Activated CD4-positive, alpha-beta T cell treated with anti-CD3 and anti-CD28 coated beads, Interleukin-2, amount 10 ng/mL, durations not matched to agents 24 days and 14 days (primary cell): Measurements from ENCODE around the gene USP43. TPM values are rescaled to one million over a fixed set of nuclear protein-coding genes. Genes with fewer than 3 reads are reported as not detected.
A peak's percentile ranks its signal among the peaks of the same experiment; 100 is the strongest.
"Not testable (repeated sequence)": the region's sequence is repeated elsewhere in the genome, so short reads cannot be mapped to it uniquely, and the experiment has no call there.

Experiments used
- DNase-seq: peaks from one replicate; pipeline ENCODE4 v3.0.0; 2022
- H3K27ac Mint-ChIP-seq: one replicate; pipeline ENCODE4 v1.8.0; 2022; ENCODE audit warnings: mild to moderate bottlenecking, mixed read lengths
- H3K27me3 Mint-ChIP-seq: one replicate; pipeline ENCODE4 v1.8.0; 2022; ENCODE audit warnings: mixed read lengths
- H3K36me3 Mint-ChIP-seq: one replicate; pipeline ENCODE4 v1.8.0; 2022; ENCODE audit warnings: low read depth, mild to moderate bottlenecking, mixed read lengths
- H3K4me1 Mint-ChIP-seq: one replicate; pipeline ENCODE4 v1.8.0; 2021; ENCODE audit warnings: mixed read lengths
- H3K4me3 Mint-ChIP-seq: one replicate; pipeline ENCODE4 v1.8.0; 2022; ENCODE audit warnings: mild to moderate bottlenecking, moderate library complexity, mixed read lengths
- H3K9me3 Mint-ChIP-seq: one replicate; pipeline ENCODE4 v1.8.0; 2021; ENCODE audit warnings: mixed read lengths
- intact Hi-C: fragments of 100-400 bp; cut with micrococcal nuclease; formaldehyde crosslinking; loops from one replicate; pipeline ENCODE4 v1.15.1; 2023
- total RNA-seq: library from RNA; stranded (reverse); gene quantifications from 2 replicates; pipeline ENCODE4 v1.2.3, GENCODE V29; 2022

Gene USP43
- total RNA-seq, 1 donor from 2014 or later: 0.05 TPM

DNA sequence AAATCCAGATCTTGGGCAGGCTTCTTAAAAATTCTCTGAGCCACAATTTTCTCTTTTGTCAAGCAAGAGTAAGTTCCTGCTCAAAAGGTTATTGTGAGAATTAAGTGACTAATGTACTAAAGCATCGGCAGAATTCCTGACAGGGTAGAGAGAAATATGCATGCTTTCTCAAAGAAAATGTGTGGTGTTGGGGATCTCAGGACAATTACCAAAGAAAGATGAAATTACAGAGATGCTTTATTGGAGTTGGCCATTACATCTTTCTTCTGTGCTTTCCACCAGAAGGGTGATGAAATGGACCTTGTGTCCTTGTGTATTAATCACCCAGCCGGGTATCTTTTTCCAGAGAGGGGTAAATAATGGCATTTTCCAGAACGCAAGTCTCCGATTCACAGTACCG, 1.7 kb upstream of the USP43 start:
- H3K4me3 Mint-ChIP-seq: no peak overlapping the region
- DNase-seq: no peak
- intact Hi-C loops: no loop called here
- no peaks in the 10 kb centered on the region for H3K9me3 Mint-ChIP-seq
- no peak overlapping the region for H3K27ac Mint-ChIP-seq
- H3K27me3 Mint-ChIP-seq: peaks cover 46% of the 10 kb centered on the region
- H3K36me3 Mint-ChIP-seq: no peaks in the 10 kb centered on the region
- peaks cover 12% of the 10 kb centered on the region for H3K4me1 Mint-ChIP-seq

DNA sequence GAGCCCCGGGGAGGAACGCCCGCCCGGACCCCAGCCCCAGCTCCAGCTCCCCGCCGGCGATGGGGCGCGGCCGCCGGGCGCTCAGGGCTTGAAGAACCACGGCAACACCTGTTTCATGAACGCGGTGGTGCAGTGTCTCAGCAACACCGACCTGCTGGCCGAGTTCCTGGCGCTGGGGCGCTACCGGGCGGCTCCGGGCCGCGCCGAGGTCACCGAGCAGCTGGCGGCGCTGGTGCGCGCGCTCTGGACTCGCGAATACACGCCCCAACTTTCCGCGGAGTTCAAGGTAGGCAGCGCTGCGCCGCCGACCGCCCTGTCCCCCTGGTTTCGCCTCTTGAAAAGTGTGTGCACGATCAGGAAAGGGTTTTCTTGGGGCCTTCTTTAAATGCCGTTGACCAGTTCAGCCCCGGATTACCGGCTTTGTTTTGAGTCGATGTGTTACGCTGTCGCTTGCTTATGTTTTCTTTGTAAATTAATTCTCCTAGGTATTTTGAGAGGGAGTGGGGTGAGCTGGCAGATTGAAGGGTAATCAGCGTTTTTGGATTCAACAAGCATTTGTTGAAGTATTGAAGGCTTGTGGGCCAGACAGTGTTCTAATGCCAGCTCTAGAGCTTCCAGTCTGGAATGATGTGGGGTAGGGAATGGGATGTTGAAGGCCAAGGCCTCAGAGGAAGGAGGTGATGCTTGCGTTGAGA, 681 bp downstream of the USP43 start:
- intact Hi-C loops: no loop called here
- Mint-ChIP-seq H3K9me3 (no peaks in the 10 kb centered on the region), H3K36me3 (no peaks in the 10 kb centered on the region), H3K4me1 (peaks cover 14% of the 10 kb centered on the region), H3K27me3 (peaks cover 49% of the 10 kb centered on the region), H3K4me3 (peak overlapping the region; percentile 73), H3K27ac (no peak overlapping the region)
- DNase-seq: peak; percentile 69

DNA sequence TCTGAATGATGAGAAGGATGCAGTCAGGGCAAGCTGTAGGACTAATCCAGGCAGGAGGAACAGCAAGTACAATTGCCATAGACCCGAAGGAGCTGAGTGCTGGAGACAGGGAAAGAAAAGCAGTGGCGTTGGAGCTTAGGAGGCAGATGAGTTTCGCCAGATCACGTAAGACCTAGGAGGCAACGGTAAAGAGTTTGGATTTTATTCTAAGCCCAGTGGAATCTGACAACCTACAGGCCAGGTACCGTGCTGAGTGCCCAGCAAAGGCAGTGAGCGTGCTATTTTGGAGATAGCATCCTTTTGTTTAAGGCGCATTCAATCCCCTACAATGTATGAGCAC, 1.2 kb downstream of the USP43 start:
- H3K27ac Mint-ChIP-seq: no peak overlapping the region
- H3K36me3 Mint-ChIP-seq: no peaks in the 10 kb centered on the region
- H3K4me1 Mint-ChIP-seq: peaks cover 14% of the 10 kb centered on the region
- H3K4me3 Mint-ChIP-seq: peak overlapping the region; percentile 73
- intact Hi-C loops: no loop called here
- peaks cover 50% of the 10 kb centered on the region for H3K27me3 Mint-ChIP-seq
- no peaks in the 10 kb centered on the region for H3K9me3 Mint-ChIP-seq
- DNase-seq: no peak

DNA sequence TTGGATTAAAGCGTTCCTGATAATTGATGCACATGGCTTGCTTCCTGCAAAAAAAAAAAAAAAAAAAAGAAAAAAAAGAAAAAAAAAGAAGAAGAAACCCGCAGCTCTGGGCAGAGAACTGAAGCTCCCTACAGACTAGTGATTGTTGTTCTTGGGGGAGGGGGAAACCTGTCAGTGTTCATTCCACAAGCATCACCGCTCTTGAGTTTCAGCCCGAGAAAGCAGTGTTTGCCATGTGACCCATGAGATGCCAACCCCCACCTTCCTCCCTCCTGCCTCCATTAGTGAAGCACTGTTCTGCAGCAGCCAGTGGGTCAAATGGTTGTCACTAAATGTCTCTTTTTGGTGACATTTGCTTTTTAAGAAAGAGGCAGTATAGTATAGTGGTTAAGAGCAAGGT, 1.7 kb downstream of the USP43 start:
- peaks cover 47% of the 10 kb centered on the region for H3K27me3 Mint-ChIP-seq
- H3K36me3 Mint-ChIP-seq: no peaks in the 10 kb centered on the region
- H3K4me3 Mint-ChIP-seq: no peak overlapping the region
- no peak for DNase-seq
- no peaks in the 10 kb centered on the region for H3K9me3 Mint-ChIP-seq
- H3K27ac Mint-ChIP-seq: no peak overlapping the region
- H3K4me1 Mint-ChIP-seq: peaks cover 14% of the 10 kb centered on the region
- intact Hi-C loops: no loop called here

DNA sequence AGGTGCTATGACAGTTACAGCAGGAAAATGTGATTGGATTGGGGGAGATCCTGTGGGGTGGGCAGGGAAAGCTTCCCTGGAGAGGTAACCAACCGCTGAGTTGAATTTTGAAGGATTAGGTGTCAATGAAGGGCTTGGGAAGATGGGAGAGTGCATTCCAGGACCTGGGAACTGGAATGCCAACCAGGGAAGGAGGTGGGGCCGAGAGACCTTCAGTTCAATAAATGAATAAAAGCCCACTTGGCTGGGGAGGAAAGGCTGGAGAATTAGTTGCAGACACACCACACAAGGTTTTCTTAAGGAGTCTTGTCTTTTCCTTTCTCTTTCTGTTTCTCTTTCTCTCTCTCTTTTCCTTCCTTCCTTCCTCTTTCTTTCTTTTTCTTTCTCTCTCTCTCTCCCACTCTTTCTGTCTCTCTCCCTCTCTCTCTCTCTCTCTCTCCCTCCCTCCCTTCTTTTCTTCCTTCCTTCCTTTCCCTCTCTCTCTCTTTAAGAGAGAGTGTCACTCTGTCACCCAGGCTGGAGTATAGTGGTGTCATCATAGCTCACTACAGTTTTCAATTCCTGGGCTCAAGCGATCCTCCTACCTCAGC, 3.3 kb downstream of the USP43 start:
- H3K36me3 Mint-ChIP-seq: no peaks in the 10 kb centered on the region
- intact Hi-C loops: no loop called here

DNA sequence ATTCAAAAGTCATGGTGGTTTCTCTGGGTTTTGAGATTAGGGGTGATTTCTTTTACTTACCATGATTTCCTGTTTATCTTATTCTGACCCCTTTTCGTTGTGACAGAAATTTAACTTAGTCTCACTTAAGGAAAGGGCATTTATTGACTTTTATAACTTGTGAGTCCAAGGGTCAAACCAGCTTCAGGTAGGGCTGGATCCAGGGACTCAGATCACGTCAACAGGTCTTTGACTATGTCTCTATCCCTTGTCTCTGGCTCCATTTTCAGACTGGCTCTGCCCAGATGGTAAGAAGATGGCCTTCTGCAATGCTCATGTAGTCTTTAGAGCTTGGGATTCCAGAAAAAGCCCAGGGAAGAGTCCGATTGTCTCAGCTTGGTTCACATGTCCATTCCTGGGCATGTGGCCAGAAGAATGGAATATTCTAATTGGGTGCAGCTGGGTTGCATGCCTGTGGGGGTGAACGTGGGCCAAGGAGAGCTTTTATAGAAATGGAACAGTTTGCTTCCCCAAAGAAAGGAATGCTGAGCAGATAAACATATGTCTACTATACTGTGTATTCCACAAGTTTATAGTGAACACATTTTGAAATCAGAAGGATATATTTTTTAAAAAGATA, 13.4 kb downstream of the USP43 start:
- H3K9me3 Mint-ChIP-seq: no peaks in the 10 kb centered on the region
- H3K4me1 Mint-ChIP-seq: no peaks in the 10 kb centered on the region
- H3K27ac Mint-ChIP-seq: no peak overlapping the region
- intact Hi-C loops: no loop called here
- DNase-seq: no peak
- H3K27me3 Mint-ChIP-seq: peaks cover 2% of the 10 kb centered on the region
- no peak overlapping the region for H3K4me3 Mint-ChIP-seq
- H3K36me3 Mint-ChIP-seq: no peaks in the 10 kb centered on the region

More for the DNA sequence above, 3.3 kb downstream of the USP43 start:
- Mint-ChIP-seq H3K4me3 (no peak overlapping the region), H3K27ac (no peak overlapping the region), H3K4me1 (peaks cover 14% of the 10 kb centered on the region), H3K27me3 (peaks cover 40% of the 10 kb centered on the region), H3K9me3 (no peaks in the 10 kb centered on the region)
- no peak for DNase-seq

DNA sequence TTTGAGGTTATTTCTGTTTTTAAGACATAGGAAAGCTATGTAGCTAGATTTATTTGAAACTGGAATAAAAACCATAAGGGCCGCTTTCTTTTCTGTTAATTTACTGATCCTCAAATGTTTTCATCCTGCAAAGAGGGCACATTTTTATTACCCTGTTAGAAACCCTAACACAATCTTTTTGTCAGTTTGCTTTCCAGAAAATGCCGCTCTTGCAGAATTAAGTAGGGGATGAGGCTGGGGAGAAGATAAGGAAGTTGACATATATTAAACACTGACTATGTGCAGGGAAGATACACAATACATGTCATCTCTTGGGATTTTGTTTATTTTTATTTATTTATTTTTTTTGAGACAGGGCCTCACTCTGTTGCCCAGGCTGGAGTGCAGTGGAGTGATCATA, 15.7 kb downstream of the USP43 start:
- Mint-ChIP-seq H3K4me1 (peaks cover 1% of the 10 kb centered on the region), H3K27me3 (peaks cover 2% of the 10 kb centered on the region), H3K9me3 (no peaks in the 10 kb centered on the region), H3K27ac (no peak overlapping the region), H3K36me3 (no peaks in the 10 kb centered on the region), H3K4me3 (no peak overlapping the region)
- DNase-seq: no peak
- intact Hi-C loops: no loop called here

DNA sequence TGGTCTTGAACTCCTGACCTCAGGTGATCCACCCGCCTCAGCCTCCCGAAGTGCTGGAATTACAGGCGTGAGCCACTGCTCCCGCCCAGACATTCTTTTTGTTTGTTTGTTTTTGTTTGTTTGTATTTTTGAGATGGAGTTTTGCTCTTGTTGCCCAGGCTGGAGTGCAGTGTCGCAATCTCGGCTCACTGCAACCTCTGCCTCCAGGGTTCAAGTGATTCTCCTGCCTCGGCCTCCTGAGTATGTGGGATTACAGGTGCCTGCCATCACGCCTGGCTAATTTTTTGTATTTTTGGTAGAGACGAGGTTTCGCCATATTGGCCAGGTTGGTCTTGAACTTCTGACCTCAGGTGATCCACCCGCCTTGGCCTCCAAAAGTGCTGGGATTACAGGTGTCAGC, 18.2 kb downstream of the USP43 start:
- not testable (repeated sequence) for H3K27ac Mint-ChIP-seq

DNA sequence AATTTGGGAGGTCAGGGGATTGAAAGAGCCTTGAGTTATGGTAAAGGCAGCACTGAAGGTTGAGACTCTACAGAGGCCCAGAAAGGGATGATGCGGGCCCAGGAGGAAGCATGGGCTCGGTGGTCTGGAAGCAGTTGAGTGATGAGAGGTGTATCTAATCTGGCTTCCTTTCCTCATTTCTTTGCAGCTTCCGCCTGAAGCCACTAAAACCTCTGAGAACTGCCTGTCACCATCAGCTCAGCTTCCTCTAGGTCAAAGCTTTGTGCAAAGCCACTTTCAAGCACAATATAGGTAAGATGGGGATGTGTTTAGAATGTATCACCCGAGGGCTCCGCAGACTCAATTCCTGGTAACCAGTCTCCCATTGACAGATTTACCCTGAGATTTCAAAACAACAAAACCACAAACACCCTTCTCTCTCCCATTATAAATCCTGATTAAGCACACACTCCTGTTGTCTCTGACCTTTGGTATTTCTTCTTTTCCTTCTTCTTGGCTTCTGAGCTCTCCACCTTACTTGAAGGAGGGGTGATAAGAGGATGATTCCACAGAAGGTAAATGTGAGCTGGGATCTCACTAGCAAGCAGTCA, 21.2 kb downstream of the USP43 start:
- peak; percentile 57 for DNase-seq
- peaks cover 7% of the 10 kb centered on the region for H3K4me1 Mint-ChIP-seq
- H3K36me3 Mint-ChIP-seq: no peaks in the 10 kb centered on the region
- H3K27ac Mint-ChIP-seq: no peak overlapping the region
- H3K4me3 Mint-ChIP-seq: no peak overlapping the region
- H3K9me3 Mint-ChIP-seq: no peaks in the 10 kb centered on the region
- H3K27me3 Mint-ChIP-seq: no peaks in the 10 kb centered on the region
- intact Hi-C loops: no loop called here

More for the DNA sequence above, 18.2 kb downstream of the USP43 start:
- intact Hi-C loops, DNase-seq, H3K9me3 Mint-ChIP-seq, H3K36me3 Mint-ChIP-seq, H3K27me3 Mint-ChIP-seq, H3K4me3 Mint-ChIP-seq, H3K4me1 Mint-ChIP-seq: not testable (repeated sequence)

DNA sequence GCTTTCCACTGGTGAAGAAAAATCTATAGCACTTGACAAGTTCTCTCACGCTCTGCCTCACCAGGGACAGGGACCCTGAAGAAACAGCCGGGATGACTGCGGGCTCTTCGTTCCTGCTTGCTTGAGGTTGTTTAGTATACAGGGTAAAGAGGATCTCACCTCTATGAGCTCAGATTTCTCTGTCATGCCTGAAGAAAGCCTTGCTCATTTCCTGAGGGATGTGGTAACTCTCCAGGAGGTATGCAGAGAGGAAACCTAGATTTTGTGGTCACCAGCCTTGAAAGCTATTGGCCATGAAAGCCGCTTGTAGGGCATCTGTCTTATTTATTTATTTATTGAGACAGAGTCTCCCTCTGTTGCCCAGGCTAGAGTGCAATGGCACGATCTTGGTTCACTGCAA, 23.2 kb downstream of the USP43 start:
- H3K36me3 Mint-ChIP-seq: no peaks in the 10 kb centered on the region
- no peak for DNase-seq
- H3K4me3 Mint-ChIP-seq: no peak overlapping the region
- H3K9me3 Mint-ChIP-seq: no peaks in the 10 kb centered on the region
- no peak overlapping the region for H3K27ac Mint-ChIP-seq
- peaks cover under 1% of the 10 kb centered on the region for H3K27me3 Mint-ChIP-seq
- intact Hi-C loops: no loop called here
- peaks cover 7% of the 10 kb centered on the region for H3K4me1 Mint-ChIP-seq

DNA sequence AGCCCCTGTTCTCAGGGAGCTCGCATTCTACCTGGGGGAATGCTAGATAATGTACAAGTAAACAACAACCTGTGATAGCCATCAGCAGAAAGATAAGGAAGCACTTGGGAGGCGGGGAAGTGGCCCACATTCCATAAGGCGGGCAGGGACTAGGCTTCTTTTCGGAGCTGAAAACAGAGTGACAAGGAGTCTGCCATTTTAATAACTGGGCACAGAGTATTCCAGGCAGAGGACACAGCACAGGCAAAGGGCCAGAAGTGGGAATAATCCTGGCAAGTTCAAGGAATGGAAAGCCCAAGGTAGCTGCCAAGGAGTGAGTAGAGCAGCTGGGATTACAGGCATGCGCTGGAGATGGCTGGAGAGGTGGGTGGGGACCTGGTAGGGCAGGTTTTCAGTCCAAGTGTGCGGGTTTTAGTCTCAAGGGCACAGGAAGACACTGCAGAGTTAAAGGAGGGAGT, 24.3 kb downstream of the USP43 start:
- DNase-seq: no peak
- Mint-ChIP-seq H3K36me3 (no peaks in the 10 kb centered on the region), H3K27ac (no peak overlapping the region), H3K27me3 (peaks cover 2% of the 10 kb centered on the region), H3K9me3 (no peaks in the 10 kb centered on the region), H3K4me1 (peaks cover 7% of the 10 kb centered on the region), H3K4me3 (no peak overlapping the region)
- intact Hi-C loops: no loop called here

DNA sequence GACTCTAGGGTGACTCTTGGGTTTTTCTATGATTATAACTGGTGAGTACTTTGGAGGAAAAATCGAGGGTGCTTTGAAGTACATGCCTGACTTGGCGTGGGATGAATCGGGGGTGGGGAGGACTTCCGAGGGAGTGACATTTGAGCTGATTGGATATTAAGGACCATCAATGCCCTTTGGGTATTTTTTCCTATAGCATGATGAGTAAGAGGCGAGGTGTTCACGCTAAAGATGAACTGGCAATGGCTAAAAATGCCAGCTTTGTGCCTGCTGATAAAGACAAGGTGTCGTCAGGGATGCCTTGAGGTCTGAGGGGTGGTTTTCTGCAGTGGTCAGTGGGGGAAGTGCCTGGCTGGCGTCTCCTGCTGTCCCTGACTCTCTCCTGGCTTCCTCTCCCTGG, 25.3 kb downstream of the USP43 start:
- Mint-ChIP-seq H3K4me3 (no peak overlapping the region), H3K9me3 (no peaks in the 10 kb centered on the region), H3K36me3 (no peaks in the 10 kb centered on the region), H3K4me1 (peaks cover 7% of the 10 kb centered on the region), H3K27ac (no peak overlapping the region), H3K27me3 (peaks cover 2% of the 10 kb centered on the region)
- no peak for DNase-seq
- intact Hi-C loops: no loop called here

DNA sequence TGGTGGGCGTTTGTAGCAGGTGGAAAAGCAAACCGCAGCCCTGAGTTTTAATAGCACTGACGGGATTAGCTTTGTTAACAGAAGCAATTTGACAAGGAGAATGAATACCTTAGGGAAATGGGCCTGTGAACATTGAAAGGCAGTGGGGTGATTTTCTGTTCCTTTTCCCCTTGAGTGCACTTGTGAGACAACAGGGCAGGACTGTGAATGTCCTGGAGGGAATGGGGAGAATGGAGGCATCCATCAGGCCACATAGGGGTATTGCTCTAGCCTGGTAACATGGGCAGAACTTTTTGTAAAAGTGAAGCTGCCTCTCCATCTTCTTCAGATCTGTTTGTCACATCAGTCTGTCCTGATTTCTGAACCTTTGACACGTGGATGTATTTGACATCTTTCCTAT, 26.2 kb downstream of the USP43 start:
- H3K4me3 Mint-ChIP-seq: no peak overlapping the region
- peaks cover 2% of the 10 kb centered on the region for H3K27me3 Mint-ChIP-seq
- H3K4me1 Mint-ChIP-seq: peaks cover 3% of the 10 kb centered on the region
- DNase-seq: no peak
- no peak overlapping the region for H3K27ac Mint-ChIP-seq
- no peaks in the 10 kb centered on the region for H3K36me3 Mint-ChIP-seq
- intact Hi-C loops: no loop called here
- H3K9me3 Mint-ChIP-seq: no peaks in the 10 kb centered on the region

DNA sequence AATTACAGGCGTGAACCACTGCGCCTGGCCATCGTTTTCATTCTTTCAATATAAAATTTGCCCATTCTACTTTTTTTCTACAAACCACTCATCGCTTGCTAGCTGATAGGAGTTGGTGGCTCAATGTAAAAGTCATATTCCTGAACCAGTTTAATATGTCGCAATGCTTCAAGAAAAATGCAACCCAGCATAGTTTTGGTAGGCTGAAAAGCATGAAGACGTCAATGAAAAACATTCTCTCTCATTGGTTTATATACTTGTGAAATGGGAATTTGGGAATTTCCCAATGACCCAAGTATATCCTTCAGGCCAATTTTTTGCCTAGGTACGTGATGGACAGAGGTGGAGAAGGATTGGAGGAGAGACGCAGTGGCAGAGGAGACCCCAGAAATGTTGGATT, 26.9 kb downstream of the USP43 start:
- Mint-ChIP-seq H3K9me3 (no peaks in the 10 kb centered on the region), H3K27me3 (peaks cover 2% of the 10 kb centered on the region), H3K27ac (no peak overlapping the region), H3K36me3 (no peaks in the 10 kb centered on the region), H3K4me3 (no peak overlapping the region), H3K4me1 (no peaks in the 10 kb centered on the region)
- intact Hi-C loops: no loop called here
- no peak for DNase-seq
